Activated gamma-delta T cell (primary cell): ENCODE measurements around the gene SLC31A2.
"Not testable (repeated sequence)": the region's sequence is repeated elsewhere in the genome, so short reads cannot be mapped to it uniquely, and the experiment has no call there.

Experiments used
- DNase-seq: peaks from one replicate; lab custom pipeline; 2025; lab: John Stamatoyannopoulos, UW
- total RNA-seq, 2 donors: gene quantifications; one replicate each; lab custom pipeline; 2026; lab: John Stamatoyannopoulos, UW

SLC31A2 gene
- total RNA-seq = 5.1 to 6.3 reads per million in 2 donors

GRCh38 chr9:113150670-113151611 lies at the start of gene SLC31A2:
Gene SLC31A2 (plus strand): TSS chr9:113151007. CDS start chr9:113151075, 68 bp downstream.
- DNase-seq = peak; percentile 77

GRCh38 chr9:113105345-113105744 lies 45.5 kb upstream of the SLC31A2 start:
- DNase-seq = not testable (repeated sequence)

DNA sequence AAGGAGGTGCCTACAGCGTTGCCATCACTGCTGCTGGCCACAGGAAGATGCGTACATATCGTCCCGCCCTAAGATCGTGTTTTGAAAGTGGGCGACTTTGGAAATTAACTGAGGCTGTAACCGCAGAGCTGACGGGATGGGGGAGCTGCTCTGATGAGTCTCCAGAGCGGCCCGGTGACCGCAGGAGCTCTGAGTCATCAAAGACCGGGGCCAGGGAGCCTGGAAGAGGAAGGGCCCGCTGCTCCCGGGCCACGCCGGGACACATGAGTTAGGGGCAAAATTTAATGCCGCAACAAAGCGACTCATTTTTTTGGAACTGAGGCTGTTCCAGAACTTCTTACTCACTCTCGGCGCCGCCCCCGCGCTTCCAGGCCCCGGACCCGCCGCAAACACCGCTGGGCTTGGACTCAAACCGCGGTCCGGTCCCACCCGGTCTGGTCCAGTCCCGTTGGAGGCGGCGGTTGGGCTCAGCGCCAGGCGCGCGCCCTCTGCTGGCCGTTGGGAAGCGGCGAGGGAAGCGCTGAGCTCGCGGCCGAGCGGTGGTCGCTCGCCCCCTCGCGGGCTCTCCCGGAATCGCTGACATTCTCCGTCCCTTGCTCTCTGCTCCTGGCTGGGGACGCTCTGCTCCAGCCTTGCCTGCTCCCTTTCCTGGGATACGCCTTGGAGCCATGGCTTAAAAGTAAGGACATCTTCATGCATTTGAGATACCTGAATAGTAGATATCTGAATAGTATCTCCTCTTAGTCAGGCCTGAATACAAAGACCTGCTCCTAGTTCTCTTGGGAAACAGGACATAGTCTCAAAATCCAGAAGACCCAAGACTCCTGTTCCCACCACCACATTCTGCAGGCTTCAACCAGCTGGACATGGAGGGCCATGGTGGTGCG lies 39.5 kb upstream of the SLC31A2 start:
- DNase-seq = not testable (repeated sequence)

GRCh38 chr9:113112706-113113510 lies 37.9 kb upstream of the SLC31A2 start:
- DNase-seq = not testable (repeated sequence)

DNA sequence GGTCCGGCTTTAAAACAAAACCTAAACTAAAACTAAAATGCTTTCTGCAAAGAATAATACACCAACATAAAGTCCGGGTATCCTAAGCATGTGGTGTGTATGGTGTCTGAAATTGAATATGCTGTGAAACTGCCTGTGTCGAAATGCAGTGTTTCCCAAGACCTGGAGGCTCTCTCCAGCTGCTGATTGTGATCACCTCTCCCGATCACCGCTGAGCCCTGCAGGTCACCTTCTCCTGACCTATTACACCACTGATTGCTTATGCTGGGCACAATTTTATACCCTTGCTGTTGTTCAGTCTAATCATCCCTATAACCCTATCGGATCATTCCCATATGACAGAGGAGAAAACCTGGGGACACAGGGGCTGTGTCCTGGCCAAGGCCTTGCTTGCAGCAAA lies 32.0 kb upstream of the SLC31A2 start:
- not testable (repeated sequence) for DNase-seq

- DNase-seq = no peak
These were observed 25.3 kb upstream of the SLC31A2 start for GRCh38 chr9:113125386-113126035.

- DNase-seq = no peak
These were observed 21.3 kb upstream of the SLC31A2 start for GRCh38 chr9:113129466-113129865.

DNA sequence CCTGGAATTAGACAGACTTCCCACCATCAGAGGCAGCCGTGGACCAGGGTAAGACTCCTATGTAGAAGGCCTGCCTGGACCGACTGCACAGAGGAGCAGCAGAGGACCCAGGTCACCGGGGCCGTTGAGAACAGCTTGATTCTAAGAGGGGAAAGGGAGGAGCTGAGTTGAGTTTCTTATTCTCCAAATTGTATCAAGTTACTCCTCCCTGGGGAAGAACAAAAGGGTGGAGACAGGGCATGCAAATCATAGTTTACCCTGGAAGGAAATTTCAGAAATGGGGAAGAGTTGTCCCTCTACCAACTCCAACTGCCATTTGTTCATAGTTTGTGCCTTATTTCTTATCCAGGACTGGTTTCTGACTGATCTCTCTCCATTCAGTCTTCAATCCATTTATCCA lies 20.9 kb upstream of the SLC31A2 start:
- DNase-seq = no peak

DNA sequence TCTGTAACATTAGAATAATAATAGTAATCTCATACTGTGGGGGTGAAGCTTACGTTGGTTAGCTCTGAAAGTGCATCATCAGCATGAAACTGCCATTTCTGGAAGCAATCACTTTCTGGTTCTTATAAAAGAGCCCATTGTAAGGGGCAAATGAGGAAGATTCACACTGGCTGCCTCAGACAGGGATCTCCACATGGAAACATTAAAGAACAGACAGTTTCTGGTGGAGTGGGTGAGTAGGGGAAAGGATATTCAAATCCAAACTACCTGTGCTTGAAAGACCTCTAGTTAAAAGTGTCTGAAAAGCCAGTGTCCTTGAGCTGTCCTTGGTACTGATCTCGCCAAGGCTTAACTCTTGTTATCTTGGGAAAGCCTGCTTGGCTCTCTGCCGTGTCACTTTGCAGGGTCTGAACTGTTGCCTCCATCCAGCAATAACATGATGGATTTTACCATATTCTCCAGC lies 19.1 kb upstream of the SLC31A2 start:
- no peak for DNase-seq

- DNase-seq = no peak
These were observed 13.3 kb upstream of the SLC31A2 start for GRCh38 chr9:113137196-113138168.

GRCh38 chr9:113138760-113139159 lies 12.0 kb upstream of the SLC31A2 start:
- no peak for DNase-seq

GRCh38 chr9:113139225-113139829 lies 11.5 kb upstream of the SLC31A2 start:
- DNase-seq = no peak

DNA sequence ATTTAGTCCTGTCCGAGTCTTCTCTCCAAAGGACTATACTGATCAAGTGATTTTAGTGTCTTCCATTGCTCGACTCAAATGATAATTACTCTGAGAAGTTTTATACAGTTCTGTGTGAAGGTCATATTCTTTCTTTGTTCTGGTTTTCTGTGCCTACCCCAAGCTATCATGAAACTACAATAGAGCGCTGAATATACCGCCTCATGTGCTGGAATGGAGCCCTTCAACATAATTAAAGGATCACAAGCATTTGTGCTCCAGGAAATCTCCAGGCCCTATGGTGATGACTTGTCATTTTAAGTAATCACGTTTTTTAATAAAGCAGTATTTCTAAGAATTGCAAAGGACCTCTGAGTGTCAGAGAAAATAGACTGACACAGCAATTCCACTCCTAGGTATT lies 10.9 kb upstream of the SLC31A2 start:
- DNase-seq = no peak

DNA sequence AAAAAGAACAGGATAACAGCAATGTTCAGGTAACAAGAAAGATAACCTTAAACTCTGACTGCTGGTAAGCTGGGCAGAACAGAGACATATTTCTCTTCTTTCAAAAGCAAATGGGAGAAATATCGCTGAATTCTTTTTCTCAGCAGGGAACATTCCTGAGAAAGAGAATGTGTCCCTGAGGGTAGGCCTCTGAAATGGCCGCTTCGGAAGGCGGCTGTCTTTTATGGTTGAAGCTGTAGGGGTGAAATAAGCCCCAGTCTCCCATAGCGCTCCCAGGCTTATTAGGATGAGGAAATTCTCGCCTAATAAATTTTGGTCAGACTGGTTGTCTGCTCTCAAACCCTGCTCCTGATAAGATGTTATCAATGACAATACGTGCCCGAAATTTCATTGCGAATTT lies 9.9 kb upstream of the SLC31A2 start:
- DNase-seq = not testable (repeated sequence)

GRCh38 chr9:113143432-113144227 lies 7.2 kb upstream of the SLC31A2 start:
- no peak for DNase-seq

DNA sequence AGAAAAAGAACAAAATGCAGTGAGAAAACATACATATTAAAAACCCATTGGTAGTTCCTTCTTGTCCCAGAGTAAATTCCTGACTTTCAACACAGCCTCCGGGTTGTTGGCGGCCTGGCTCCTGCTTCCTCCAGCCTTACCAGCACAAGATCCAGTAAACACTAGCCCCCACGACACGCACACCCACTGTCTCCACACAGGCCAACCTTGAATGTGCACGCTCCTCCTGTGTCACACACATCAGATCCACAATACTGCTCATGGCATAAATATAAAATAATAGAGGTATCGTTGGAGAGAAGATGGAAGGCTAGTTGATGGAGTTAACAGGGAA lies 2.5 kb upstream of the SLC31A2 start:
- no peak for DNase-seq

DNA sequence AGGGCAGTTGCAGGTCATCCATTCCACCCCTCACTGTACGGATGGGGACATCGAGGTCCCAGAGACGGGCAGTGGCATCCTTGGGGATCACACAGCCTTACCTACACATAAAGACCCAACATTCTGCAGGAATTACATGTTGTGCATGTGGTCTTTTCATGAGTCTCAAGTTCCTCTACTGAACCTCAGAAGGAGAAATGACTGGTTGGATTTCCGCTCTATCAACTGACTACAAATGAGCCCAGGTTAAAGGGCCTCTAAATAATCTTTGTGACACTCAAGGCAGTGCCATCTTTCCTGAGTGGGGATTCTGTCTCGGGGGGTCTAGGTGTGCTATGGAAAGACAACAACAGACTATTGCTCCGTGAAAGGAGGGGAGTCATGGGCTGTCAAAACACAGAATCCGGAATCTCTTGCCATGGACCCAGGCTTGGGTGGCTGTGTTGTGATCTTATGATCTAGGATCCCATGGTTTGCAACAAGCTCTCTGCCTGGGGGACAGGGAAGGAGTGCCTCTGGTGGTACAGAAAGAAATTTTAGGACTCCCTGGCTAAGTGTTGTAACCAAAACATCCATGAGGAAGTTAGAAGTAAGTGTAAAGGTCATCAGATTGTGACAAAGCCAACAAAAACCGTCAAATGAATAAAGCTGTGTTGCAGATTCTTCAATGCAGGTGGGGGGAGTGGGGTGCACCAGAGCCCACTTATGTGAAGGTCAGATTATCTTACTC lies 1.9 kb upstream of the SLC31A2 start:
- no peak for DNase-seq

GRCh38 chr9:113149561-113149960 lies 1.2 kb upstream of the SLC31A2 start:
- not testable (repeated sequence) for DNase-seq
